WTC11 (cell line): ENCODE data around the gene STRN. TPM values are rescaled to one million over a fixed set of nuclear protein-coding genes. Genes with fewer than 3 reads are reported as not detected.

Experiments used
- ATAC-seq: fragments of 200-7000 bp; cut with Tn5 transposase; 2 replicates; pipeline ENCODE4 v1.10.0; 2021; ENCODE audit warnings: mild to moderate bottlenecking, moderate library complexity
- CTCF ChIA-PET: fragments of 300-600 bp; sonication (Branson Sonifier 250); formaldehyde crosslinking; loops from one replicate; lab custom pipeline; 2021; ENCODE audit warnings: antibody characterized with exemption; lab: Charles Lee
- POLR2A ChIA-PET: fragments of 350-600 bp; sonication (Branson Sonifier 250); formaldehyde crosslinking; loops from one replicate; lab custom pipeline; 2021; ENCODE audit warnings: antibody characterized with exemption; lab: Charles Lee
- DNase-seq: peaks from one replicate; pipeline ENCODE4 v3.0.0; 2021; ENCODE audit warnings: low spot score
- H3K27ac Mint-ChIP-seq: 2 replicates; pipeline ENCODE4 v1.8.0; 2021; ENCODE audit warnings: mixed read lengths
- H3K27me3 Mint-ChIP-seq: 2 replicates; pipeline ENCODE4 v1.8.0; 2021; ENCODE audit warnings: low read depth, mild to moderate bottlenecking, moderate library complexity, mixed read lengths
- H3K36me3 Mint-ChIP-seq: 2 replicates; pipeline ENCODE4 v1.8.0; 2021; ENCODE audit warnings: mixed read lengths
- H3K4me1 Mint-ChIP-seq: 2 replicates; pipeline ENCODE4 v1.8.0; 2022; ENCODE audit warnings: mixed read lengths
- H3K4me3 Mint-ChIP-seq: 2 replicates; pipeline ENCODE4 v1.8.0; 2021; ENCODE audit warnings: mild to moderate bottlenecking, moderate library complexity, mixed read lengths
- H3K9me3 Mint-ChIP-seq: 2 replicates; pipeline ENCODE4 v1.8.0; 2021; ENCODE audit warnings: mixed read lengths
- AR ChIP-seq: fragments of 250-450 bp; sonication (Bioruptor Pico); IDR thresholded peaks from 2 replicates; pipeline ENCODE4 v1.9.0; 2021; ENCODE audit warnings: mild to moderate bottlenecking
- E2F1 ChIP-seq: sonication (generic); formaldehyde crosslinking; IDR thresholded peaks from 2 replicates; pipeline ENCODE4 v1.8.0; 2022; ENCODE audit warnings: mild to moderate bottlenecking, missing genetic modification reagents
- ETV6 ChIP-seq: sonication (generic); formaldehyde crosslinking; IDR thresholded peaks from 2 replicates; pipeline ENCODE4 v1.8.1; 2022; ENCODE audit warnings: mild to moderate bottlenecking, missing genetic modification reagents
- MLX ChIP-seq: sonication (generic); formaldehyde crosslinking; IDR thresholded peaks from 2 replicates; pipeline ENCODE4 v1.8.1; 2023; ENCODE audit warnings: mild to moderate bottlenecking, missing genetic modification reagents, moderate library complexity
- NFE2L1 ChIP-seq: sonication (generic); formaldehyde crosslinking; IDR thresholded peaks from 2 replicates; pipeline ENCODE4 v1.8.1; 2023; ENCODE audit warnings: missing genetic modification reagents
- NR1H2 ChIP-seq: sonication (generic); formaldehyde crosslinking; IDR thresholded peaks from 2 replicates; pipeline ENCODE4 v1.9.0; 2021; ENCODE audit warnings: mild to moderate bottlenecking, moderate library complexity, missing genetic modification reagents
- NR2C2 ChIP-seq: sonication (generic); formaldehyde crosslinking; IDR thresholded peaks from 2 replicates; pipeline ENCODE4 v1.8.0; 2022; ENCODE audit warnings: mild to moderate bottlenecking, missing genetic modification reagents
- USF1 ChIP-seq: sonication (generic); formaldehyde crosslinking; IDR thresholded peaks from 2 replicates; pipeline ENCODE4 v1.8.0; 2022; ENCODE audit warnings: mild to moderate bottlenecking, missing genetic modification reagents
- ZNF138 ChIP-seq: sonication (generic); formaldehyde crosslinking; conservative IDR thresholded peaks from 2 replicates; pipeline ENCODE4 v1.8.1; 2022; ENCODE audit warnings: mild to moderate bottlenecking, moderate library complexity, missing genetic modification reagents
- ZNF232 ChIP-seq: sonication (generic); formaldehyde crosslinking; IDR thresholded peaks from 2 replicates; pipeline ENCODE4 v1.8.0; 2022; ENCODE audit warnings: mild to moderate bottlenecking, missing genetic modification reagents
- ZNF425 ChIP-seq: fragments of 250-450 bp; sonication (Bioruptor Pico); conservative IDR thresholded peaks from 2 replicates; pipeline ENCODE4 v1.9.0; 2021; ENCODE audit warnings: mild to moderate bottlenecking
- total RNA-seq: library from RNA; stranded (reverse); gene quantifications from 3 replicates; pipeline ENCODE4 v1.2.3, GENCODE V29; 2021
- TF ChIP-seq, protein P1 (sequence below): sonication (generic); formaldehyde crosslinking; IDR thresholded peaks from 2 replicates; pipeline ENCODE4 v1.8.1; 2023; ENCODE audit warnings: mild to moderate bottlenecking, missing genetic modification reagents, borderline replicate concordance
- TF ChIP-seq, protein P2 (sequence below): sonication (generic); formaldehyde crosslinking; IDR thresholded peaks from 2 replicates; pipeline ENCODE4 v1.8.1; 2023; ENCODE audit warnings: mild to moderate bottlenecking, moderate library complexity, missing genetic modification reagents
- TF ChIP-seq, protein P3 (sequence below): sonication (generic); formaldehyde crosslinking; IDR thresholded peaks from 2 replicates; pipeline ENCODE4 v1.8.0; 2023; ENCODE audit warnings: mild to moderate bottlenecking, missing genetic modification reagents

STRN gene
- total RNA-seq, 1 experiment from 2014 or later, result 34.7 TPM

GRCh38 chr2:36801088-36801487 is 165.2 kb downstream of the STRN start:
- no peaks in the 10 kb centered on the region for H3K27me3 Mint-ChIP-seq
- ATAC-seq, result no peak
- H3K27ac Mint-ChIP-seq, result no peak overlapping the region
- H3K4me3 Mint-ChIP-seq, result no peak overlapping the region
- H3K4me1 Mint-ChIP-seq, result peaks cover 13% of the 10 kb centered on the region
- no peak for DNase-seq
- TF ChIP-seq, protein P1, sequence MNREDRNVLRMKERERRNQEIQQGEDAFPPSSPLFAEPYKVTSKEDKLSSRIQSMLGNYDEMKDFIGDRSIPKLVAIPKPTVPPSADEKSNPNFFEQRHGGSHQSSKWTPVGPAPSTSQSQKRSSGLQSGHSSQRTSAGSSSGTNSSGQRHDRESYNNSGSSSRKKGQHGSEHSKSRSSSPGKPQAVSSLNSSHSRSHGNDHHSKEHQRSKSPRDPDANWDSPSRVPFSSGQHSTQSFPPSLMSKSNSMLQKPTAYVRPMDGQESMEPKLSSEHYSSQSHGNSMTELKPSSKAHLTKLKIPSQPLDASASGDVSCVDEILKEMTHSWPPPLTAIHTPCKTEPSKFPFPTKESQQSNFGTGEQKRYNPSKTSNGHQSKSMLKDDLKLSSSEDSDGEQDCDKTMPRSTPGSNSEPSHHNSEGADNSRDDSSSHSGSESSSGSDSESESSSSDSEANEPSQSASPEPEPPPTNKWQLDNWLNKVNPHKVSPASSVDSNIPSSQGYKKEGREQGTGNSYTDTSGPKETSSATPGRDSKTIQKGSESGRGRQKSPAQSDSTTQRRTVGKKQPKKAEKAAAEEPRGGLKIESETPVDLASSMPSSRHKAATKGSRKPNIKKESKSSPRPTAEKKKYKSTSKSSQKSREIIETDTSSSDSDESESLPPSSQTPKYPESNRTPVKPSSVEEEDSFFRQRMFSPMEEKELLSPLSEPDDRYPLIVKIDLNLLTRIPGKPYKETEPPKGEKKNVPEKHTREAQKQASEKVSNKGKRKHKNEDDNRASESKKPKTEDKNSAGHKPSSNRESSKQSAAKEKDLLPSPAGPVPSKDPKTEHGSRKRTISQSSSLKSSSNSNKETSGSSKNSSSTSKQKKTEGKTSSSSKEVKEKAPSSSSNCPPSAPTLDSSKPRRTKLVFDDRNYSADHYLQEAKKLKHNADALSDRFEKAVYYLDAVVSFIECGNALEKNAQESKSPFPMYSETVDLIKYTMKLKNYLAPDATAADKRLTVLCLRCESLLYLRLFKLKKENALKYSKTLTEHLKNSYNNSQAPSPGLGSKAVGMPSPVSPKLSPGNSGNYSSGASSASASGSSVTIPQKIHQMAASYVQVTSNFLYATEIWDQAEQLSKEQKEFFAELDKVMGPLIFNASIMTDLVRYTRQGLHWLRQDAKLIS (CRISPR knock-in tag), result no peak
- TF ChIP-seq NFE2L1 (no peak), MLX (CRISPR knock-in tag) (no peak), ZNF232 (no peak), ZNF138 (no peak), AR (CRISPR knock-in tag) (no peak), NR1H2 (CRISPR knock-in tag) (no peak), E2F1 (CRISPR knock-in tag) (no peak)
- TF ChIP-seq, protein P2, sequence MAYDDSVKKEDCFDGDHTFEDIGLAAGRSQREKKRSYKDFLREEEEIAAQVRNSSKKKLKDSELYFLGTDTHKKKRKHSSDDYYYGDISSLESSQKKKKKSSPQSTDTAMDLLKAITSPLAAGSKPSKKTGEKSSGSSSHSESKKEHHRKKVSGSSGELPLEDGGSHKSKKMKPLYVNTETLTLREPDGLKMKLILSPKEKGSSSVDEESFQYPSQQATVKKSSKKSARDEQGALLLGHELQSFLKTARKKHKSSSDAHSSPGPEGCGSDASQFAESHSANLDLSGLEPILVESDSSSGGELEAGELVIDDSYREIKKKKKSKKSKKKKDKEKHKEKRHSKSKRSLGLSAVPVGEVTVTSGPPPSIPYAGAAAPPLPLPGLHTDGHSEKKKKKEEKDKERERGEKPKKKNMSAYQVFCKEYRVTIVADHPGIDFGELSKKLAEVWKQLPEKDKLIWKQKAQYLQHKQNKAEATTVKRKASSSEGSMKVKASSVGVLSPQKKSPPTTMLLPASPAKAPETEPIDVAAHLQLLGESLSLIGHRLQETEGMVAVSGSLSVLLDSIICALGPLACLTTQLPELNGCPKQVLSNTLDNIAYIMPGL (CRISPR knock-in tag), result no peak
- TF ChIP-seq, protein P3, sequence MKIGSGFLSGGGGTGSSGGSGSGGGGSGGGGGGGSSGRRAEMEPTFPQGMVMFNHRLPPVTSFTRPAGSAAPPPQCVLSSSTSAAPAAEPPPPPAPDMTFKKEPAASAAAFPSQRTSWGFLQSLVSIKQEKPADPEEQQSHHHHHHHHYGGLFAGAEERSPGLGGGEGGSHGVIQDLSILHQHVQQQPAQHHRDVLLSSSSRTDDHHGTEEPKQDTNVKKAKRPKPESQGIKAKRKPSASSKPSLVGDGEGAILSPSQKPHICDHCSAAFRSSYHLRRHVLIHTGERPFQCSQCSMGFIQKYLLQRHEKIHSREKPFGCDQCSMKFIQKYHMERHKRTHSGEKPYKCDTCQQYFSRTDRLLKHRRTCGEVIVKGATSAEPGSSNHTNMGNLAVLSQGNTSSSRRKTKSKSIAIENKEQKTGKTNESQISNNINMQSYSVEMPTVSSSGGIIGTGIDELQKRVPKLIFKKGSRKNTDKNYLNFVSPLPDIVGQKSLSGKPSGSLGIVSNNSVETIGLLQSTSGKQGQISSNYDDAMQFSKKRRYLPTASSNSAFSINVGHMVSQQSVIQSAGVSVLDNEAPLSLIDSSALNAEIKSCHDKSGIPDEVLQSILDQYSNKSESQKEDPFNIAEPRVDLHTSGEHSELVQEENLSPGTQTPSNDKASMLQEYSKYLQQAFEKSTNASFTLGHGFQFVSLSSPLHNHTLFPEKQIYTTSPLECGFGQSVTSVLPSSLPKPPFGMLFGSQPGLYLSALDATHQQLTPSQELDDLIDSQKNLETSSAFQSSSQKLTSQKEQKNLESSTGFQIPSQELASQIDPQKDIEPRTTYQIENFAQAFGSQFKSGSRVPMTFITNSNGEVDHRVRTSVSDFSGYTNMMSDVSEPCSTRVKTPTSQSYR (CRISPR knock-in tag), result no peak
- ChIA-PET POLR2A (no interaction called here), CTCF (interaction anchor here (0.9 kb wide), 1 partner anchor 16 kb away, joined by 3 read pairs; no protein-coding TSS in a partner anchor)
- peaks cover 4% of the 10 kb centered on the region; the same call in 1 of the 2 replicates for H3K9me3 Mint-ChIP-seq
- H3K36me3 Mint-ChIP-seq, result no peaks in the 10 kb centered on the region

GRCh38 chr2:36800381-36800780 is 166.0 kb downstream of the STRN start:
- peaks cover 4% of the 10 kb centered on the region; the same call in 1 of the 2 replicates for H3K9me3 Mint-ChIP-seq
- H3K4me3 Mint-ChIP-seq, result no peak overlapping the region
- H3K4me1 Mint-ChIP-seq, result peaks cover 10% of the 10 kb centered on the region
- ChIA-PET POLR2A (no interaction called here), CTCF (interaction anchor here (0.9 to 1.9 kb wide), 2 partner anchors 15 kb away, joined by 3 to 6 read pairs; no protein-coding TSS in a partner anchor)
- no peak for DNase-seq
- H3K27ac Mint-ChIP-seq, result no peak overlapping the region
- no peaks in the 10 kb centered on the region for H3K27me3 Mint-ChIP-seq
- ATAC-seq, result no peak
- no peaks in the 10 kb centered on the region for H3K36me3 Mint-ChIP-seq
- TF ChIP-seq NR2C2 (CRISPR knock-in tag) (no peak), ZNF425 (CRISPR knock-in tag) (no peak), ETV6 (CRISPR knock-in tag) (no peak), USF1 (CRISPR knock-in tag) (no peak)
- TF ChIP-seq, protein P3 (CRISPR knock-in tag), result no peak
